Measurements from ENCODE around the gene CACNA1S.

- TF ChIP-seq CTCF (IDR thresholded peaks at IDR 0.05) (no peak), POLR2A (IDR thresholded peaks at IDR 0.05) (no peak)
These were observed 14.2 kb upstream of the CACNA1S start for GRCh38 chr1:201126463-201126831.
